ENCODE results near the gene CEP57L1.
"Not testable (repeated sequence)": the region's sequence is repeated elsewhere in the genome, so short reads cannot be mapped to it uniquely, and the experiment has no call there.

CEP57L1 gene

GRCh38 chr6:109073344-109074132 is 21.8 kb upstream of the CEP57L1 start:
- DNase-seq (ENCODE audit: low spot score) = peak; percentile 66

GRCh38 chr6:109074133-109074415 is 21.2 kb upstream of the CEP57L1 start:
- no peak for DNase-seq (ENCODE audit: low spot score)

- DNase-seq (ENCODE audit: low spot score) = no peak
These were observed 19.4 kb upstream of the CEP57L1 start for GRCh38 chr6:109075934-109076333.

GRCh38 chr6:109076377-109076776 is 18.9 kb upstream of the CEP57L1 start:
- DNase-seq (ENCODE audit: low spot score) = no peak

GRCh38 chr6:109079981-109080380 is 15.3 kb upstream of the CEP57L1 start:
- no peak for DNase-seq (ENCODE audit: low spot score)

GRCh38 chr6:109081026-109081425 is 14.3 kb upstream of the CEP57L1 start:
- no peak for DNase-seq (ENCODE audit: low spot score)

GRCh38 chr6:109081516-109082187 is 13.7 kb upstream of the CEP57L1 start:
- no peak for DNase-seq (ENCODE audit: low spot score)

- DNase-seq (ENCODE audit: low spot score) = no peak
These were observed 13.1 kb upstream of the CEP57L1 start for GRCh38 chr6:109082188-109082577.

GRCh38 chr6:109083657-109084056 is 11.7 kb upstream of the CEP57L1 start:
- no peak for DNase-seq (ENCODE audit: low spot score)

GRCh38 chr6:109084146-109084545 is 11.2 kb upstream of the CEP57L1 start:
- not testable (repeated sequence) for DNase-seq (ENCODE audit: low spot score)

- no peak for DNase-seq (ENCODE audit: low spot score)
These were observed 7.5 kb upstream of the CEP57L1 start for GRCh38 chr6:109087661-109088264.

GRCh38 chr6:109088995-109089394 is 6.3 kb upstream of the CEP57L1 start:
- DNase-seq (ENCODE audit: low spot score) = no peak

GRCh38 chr6:109091314-109092024 is 3.8 kb upstream of the CEP57L1 start:
- DNase-seq (ENCODE audit: low spot score) = no peak

GRCh38 chr6:109092074-109092473 is 3.2 kb upstream of the CEP57L1 start:
- no peak for DNase-seq (ENCODE audit: low spot score)

GRCh38 chr6:109093732-109094415 is 1.4 kb upstream of the CEP57L1 start:
- no peak for DNase-seq (ENCODE audit: low spot score)

- DNase-seq (ENCODE audit: low spot score) = peak; percentile 87
These were observed 781 bp upstream of the CEP57L1 start, which contains the start of gene SESN1 for GRCh38 chr6:109094416-109095035. Gene SESN1, minus strand, starts transcription at chr6:109094846. Its CDS starts 773 bp downstream, at chr6:109094073.

- DNase-seq (ENCODE audit: low spot score) = no peak
These were observed 453 bp downstream of the CEP57L1 start for GRCh38 chr6:109095835-109096084.

- no peak for DNase-seq (ENCODE audit: low spot score)
These were observed 901 bp downstream of the CEP57L1 start for GRCh38 chr6:109096208-109096607.

GRCh38 chr6:109097661-109098060 is 2.4 kb downstream of the CEP57L1 start:
- no peak for DNase-seq (ENCODE audit: low spot score)

- no peak for DNase-seq (ENCODE audit: low spot score)
These were observed 7.5 kb downstream of the CEP57L1 start for GRCh38 chr6:109102762-109103161.

- DNase-seq (ENCODE audit: low spot score) = peak; percentile 6
These were observed 8.6 kb downstream of the CEP57L1 start for GRCh38 chr6:109103942-109104341.

- no peak for DNase-seq (ENCODE audit: low spot score)
These were observed 9.2 kb downstream of the CEP57L1 start for GRCh38 chr6:109104512-109104911.

Data from activated CD4-positive, alpha-beta T cell treated with anti-CD3 and anti-CD28 coated beads, Interleukin-2, Interleukin-4, amounts not matched to agents 100 ng/mL and 50 ng/mL, durations not matched to agents 16 hours and 8 hours (primary cell).